GM12874 (cell line): ENCODE measurements around the gene NWD2.
A peak's percentile ranks its signal among the peaks of the same experiment; 100 is the strongest.

Experiments used
- TF ChIP-seq, protein P1 (sequence below): IDR thresholded peaks from 2 replicates; pipeline ENCODE4 v1.5.1; 2011; ENCODE audit warnings: low read depth, mild to moderate bottlenecking, control low read depth, low read length, moderate library complexity; ENCODE audit not compliant: insufficient read depth

The NWD2 gene

DNA sequence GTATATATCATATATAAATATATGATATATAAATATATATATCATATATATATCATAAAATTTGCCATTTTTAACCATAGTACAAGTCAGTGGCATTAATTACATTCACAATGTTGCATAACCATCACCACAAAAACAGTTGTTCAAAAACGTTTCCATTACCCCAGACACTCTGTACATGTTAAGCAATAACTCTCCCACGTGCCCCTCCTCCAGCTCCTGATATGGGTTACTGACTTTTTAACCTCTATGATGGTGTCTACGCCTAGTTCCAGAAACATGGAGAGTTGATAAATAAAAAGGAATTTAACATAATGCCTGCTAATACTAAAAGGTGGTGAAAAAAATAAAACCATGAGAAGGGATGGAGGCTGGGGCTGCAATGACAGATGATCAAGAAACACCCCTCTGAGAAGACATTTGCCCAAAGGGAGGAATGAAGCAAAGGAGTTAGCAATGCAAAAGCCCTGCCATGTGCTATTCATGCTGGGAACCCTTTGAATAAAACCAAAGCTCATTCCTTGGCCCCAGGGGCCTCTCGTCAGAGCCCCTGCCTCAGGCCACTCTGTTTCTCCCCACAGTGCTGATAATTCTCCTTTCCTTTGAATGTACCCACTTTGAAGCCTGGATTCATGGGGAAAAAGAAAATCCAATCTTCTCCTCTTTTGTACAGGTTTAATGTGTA is 144.3 kb downstream of the NWD2 start:
- TF ChIP-seq, protein P1, sequence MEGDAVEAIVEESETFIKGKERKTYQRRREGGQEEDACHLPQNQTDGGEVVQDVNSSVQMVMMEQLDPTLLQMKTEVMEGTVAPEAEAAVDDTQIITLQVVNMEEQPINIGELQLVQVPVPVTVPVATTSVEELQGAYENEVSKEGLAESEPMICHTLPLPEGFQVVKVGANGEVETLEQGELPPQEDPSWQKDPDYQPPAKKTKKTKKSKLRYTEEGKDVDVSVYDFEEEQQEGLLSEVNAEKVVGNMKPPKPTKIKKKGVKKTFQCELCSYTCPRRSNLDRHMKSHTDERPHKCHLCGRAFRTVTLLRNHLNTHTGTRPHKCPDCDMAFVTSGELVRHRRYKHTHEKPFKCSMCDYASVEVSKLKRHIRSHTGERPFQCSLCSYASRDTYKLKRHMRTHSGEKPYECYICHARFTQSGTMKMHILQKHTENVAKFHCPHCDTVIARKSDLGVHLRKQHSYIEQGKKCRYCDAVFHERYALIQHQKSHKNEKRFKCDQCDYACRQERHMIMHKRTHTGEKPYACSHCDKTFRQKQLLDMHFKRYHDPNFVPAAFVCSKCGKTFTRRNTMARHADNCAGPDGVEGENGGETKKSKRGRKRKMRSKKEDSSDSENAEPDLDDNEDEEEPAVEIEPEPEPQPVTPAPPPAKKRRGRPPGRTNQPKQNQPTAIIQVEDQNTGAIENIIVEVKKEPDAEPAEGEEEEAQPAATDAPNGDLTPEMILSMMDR = no peak

DNA sequence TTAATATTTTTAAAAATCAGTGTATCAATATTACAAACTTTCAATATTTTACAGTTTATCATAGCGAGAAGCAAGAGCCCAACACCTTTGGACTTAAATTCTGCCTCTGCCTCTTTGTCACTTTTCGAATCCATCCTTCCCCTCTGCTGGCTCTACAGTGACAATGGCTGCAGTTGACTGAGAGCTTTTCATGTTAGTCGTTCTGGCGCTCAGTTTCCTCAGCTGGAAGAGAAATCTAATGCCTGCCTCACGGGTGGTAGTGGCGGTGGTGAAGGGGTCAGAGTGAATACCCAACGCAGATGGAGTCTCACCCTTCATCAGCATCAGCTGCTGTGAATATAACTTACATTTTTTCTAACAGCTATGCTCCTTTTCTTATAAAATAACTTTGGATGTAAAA is 144.8 kb downstream of the NWD2 start:
- TF ChIP-seq, protein P1 = no peak

DNA sequence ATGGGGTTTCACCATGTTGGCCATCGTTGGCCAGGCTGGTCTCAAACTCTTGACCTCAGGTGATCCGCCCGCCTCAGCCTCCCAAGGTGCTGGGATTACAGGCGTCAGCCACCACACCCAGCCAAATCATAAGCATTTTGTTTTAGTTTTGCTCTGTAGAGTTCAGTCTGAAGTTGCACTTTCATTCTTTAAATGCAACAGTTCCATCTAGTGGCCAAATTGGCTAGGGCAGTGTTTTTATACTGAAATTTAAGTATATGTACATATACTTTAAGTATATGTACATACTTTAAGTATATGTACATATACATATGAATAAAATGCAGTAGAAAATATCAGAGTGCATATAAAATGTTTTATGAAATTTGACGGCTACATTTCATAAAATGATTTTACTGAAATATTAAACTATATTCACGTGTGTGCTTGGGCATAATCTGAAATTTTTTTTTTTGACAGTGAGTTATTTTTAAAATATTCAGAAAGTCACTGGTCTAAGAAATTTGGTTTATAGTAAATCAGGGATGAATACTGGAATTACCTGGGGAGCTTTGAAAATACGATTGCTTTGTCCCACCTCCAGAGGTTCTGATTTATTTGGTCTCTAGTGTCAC is 145.5 kb downstream of the NWD2 start:
- TF ChIP-seq, protein P1 = peak; percentile 49; the same call in 1 of the 2 replicates

DNA sequence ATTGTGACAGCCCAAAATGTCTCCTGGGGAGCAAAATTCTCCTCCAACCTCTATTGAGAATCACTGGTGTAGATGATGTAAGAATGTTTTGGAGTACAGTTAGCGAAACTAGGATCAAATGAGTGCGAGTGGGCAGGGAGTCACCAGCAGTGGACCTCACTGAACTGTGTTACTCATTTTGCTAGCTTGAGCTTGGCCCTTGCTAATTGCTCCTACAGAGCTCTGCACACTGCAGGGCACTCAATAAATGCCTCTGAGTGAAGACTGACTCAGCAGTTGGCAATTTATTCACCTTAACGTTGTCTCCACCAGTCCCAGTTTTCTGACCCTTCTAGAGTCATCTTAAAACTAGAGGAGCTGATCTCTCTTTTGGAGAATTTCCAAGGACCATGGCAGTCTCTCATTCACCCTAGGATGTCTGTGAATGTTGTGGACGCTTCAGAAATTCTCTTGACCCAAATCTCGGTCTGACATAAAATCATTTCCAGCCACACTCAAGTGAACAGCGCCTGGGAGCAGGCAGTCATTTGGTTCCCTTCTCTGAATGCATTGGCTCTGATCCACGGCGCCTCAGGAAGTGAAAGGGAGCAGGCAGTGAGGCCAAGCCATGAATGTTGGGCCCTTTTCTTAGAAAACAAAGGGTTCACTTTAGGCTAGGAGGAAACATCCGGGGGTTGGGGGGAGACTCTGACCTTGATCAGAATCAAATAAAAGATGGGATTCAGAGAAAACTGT is 148.1 kb downstream of the NWD2 start:
- TF ChIP-seq, protein P1 = no peak

DNA sequence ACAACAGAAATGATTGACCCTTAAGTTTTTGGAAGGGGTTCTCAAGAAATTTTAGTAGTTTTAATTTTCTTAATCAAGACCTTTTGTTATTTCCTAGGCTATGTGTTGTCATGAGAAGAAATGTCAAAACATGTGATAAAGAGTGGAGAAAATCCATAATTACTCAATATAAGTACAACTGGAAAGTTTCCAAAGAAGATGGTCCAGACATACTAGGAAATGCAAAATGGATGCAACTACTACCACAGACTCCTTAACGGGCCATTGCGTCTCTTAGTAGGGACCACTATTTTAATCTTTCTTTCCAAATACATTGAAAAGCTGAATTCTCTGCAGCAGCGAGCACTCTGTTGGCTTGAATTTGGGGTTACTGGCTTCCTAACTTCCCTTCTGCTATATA is 148.8 kb downstream of the NWD2 start:
- TF ChIP-seq, protein P1 = no peak

DNA sequence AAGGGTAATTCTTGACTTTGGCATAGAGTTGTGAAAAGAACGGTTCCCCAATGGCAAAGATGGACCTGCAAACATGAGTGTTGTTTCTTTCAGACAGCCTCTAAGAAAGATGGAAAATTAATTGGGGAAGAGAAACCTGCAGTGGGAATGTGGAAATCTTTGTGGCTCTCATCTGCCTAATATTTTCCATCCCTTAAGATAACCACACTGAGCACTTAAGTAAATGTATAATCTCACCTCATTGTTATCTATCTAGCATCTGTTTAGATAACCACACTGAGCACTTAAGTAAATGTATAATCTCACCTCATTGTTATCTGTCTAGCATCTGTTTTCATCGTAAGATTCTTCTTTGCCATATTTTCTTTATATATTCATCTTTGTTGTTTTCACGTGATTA is 149.3 kb downstream of the NWD2 start:
- TF ChIP-seq, protein P1 = no peak

DNA sequence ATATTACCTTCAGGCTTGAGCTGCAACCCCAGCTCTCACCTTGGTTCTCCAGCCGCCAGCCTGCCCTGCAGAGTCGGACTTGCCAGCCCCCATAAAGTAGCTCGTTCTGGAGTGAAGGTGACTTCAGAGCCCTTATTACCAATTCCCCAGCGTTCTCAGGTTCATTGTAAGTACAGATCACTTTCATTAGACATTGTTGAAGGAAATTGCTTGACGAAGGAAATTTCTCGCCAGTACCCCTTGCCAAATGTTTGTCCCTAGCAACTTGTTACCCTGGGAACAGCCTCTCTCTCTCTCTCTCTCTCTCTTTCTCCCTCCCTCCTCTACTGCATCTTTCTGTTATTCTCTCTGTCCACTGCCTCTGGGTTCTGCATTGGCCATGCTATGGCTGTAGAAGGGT is 153.0 kb downstream of the NWD2 start:
- TF ChIP-seq, protein P1 = no peak
